ENCODE measurements around the gene EVA1A.
"Not testable (repeated sequence)": the region's sequence is repeated elsewhere in the genome, so short reads cannot be mapped to it uniquely, and the experiment has no call there.

The EVA1A gene

GRCh38 chr2:75482398-75482797 is 78.3 kb downstream of the EVA1A start:
- no peak for DNase-seq (ENCODE audit: low read depth)

- peak; percentile 7 for DNase-seq (ENCODE audit: low read depth)
These were observed 79.5 kb downstream of the EVA1A start for GRCh38 chr2:75480971-75481836.

- not testable (repeated sequence) for DNase-seq (ENCODE audit: low read depth)
These were observed 83.0 kb downstream of the EVA1A start for GRCh38 chr2:75477696-75478095.

GRCh38 chr2:75476761-75477160 is 84.0 kb downstream of the EVA1A start:
- peak; percentile 40 for DNase-seq (ENCODE audit: low read depth)

GRCh38 chr2:75475976-75476375 is 84.8 kb downstream of the EVA1A start:
- DNase-seq (ENCODE audit: low read depth) = no peak

- DNase-seq (ENCODE audit: low read depth) = no peak
These were observed 85.7 kb downstream of the EVA1A start for GRCh38 chr2:75475049-75475448.

- no peak for DNase-seq (ENCODE audit: low read depth)
These were observed 86.6 kb downstream of the EVA1A start for GRCh38 chr2:75474115-75474514.

- DNase-seq (ENCODE audit: low read depth) = peak; percentile 14
These were observed 93.9 kb downstream of the EVA1A start for GRCh38 chr2:75466708-75467311.

- peak; percentile 2 for DNase-seq (ENCODE audit: low read depth)
These were observed 95.3 kb downstream of the EVA1A start for GRCh38 chr2:75465317-75465984.

GRCh38 chr2:75464348-75464946 is 96.3 kb downstream of the EVA1A start:
- DNase-seq (ENCODE audit: low read depth) = peak; percentile 25

- DNase-seq (ENCODE audit: low read depth) = no peak
These were observed 98.0 kb downstream of the EVA1A start for GRCh38 chr2:75462721-75463120.

GRCh38 chr2:75462206-75462605 is 98.5 kb downstream of the EVA1A start:
- no peak for DNase-seq (ENCODE audit: low read depth)

GRCh38 chr2:75460630-75461029 is 100.1 kb downstream of the EVA1A start:
- no peak for DNase-seq (ENCODE audit: low read depth)

- peak; percentile 31 for DNase-seq (ENCODE audit: low read depth)
These were observed 101.0 kb downstream of the EVA1A start for GRCh38 chr2:75459565-75460310.

GRCh38 chr2:75458201-75458600 is 102.5 kb downstream of the EVA1A start:
- DNase-seq (ENCODE audit: low read depth) = no peak

- DNase-seq (ENCODE audit: low read depth) = no peak
These were observed 103.9 kb downstream of the EVA1A start for GRCh38 chr2:75456825-75457224.

- no peak for DNase-seq (ENCODE audit: low read depth)
These were observed 104.6 kb downstream of the EVA1A start for GRCh38 chr2:75456111-75456510.

- DNase-seq (ENCODE audit: low read depth) = no peak
These were observed 106.5 kb downstream of the EVA1A start for GRCh38 chr2:75454241-75454620.

- DNase-seq (ENCODE audit: low read depth) = no peak
These were observed 107.1 kb downstream of the EVA1A start for GRCh38 chr2:75453384-75454240.

GRCh38 chr2:75450068-75450467 is 110.7 kb downstream of the EVA1A start:
- no peak for DNase-seq (ENCODE audit: low read depth)

- no peak for DNase-seq (ENCODE audit: low read depth)
These were observed 113.6 kb downstream of the EVA1A start for GRCh38 chr2:75447176-75447575.
